H1 (cell line): ENCODE measurements around the gene KCNQ2. TPM values are rescaled to one million over a fixed set of nuclear protein-coding genes. Genes with fewer than 3 reads are reported as not detected.

Experiments used
- CTCF ChIA-PET: fragments of 300-600 bp; sonication (Branson Sonifier 250); formaldehyde crosslinking; loops from one replicate; lab custom pipeline; 2021; ENCODE audit not compliant: partially characterized antibody; lab: Charles Lee
- POLR2A ChIA-PET: fragments of 300-600 bp; sonication (Branson Sonifier 250); formaldehyde crosslinking; loops from one replicate; lab custom pipeline; 2021; ENCODE audit warnings: inconsistent platforms; ENCODE audit not compliant: partially characterized antibody; lab: Charles Lee
- DNase-seq, 2 experiments: peaks; one replicate each; pipeline versions ENCODE4 v3.0.0 to v3.0.0-alpha.2; 2010 to 2022; ENCODE audit warnings: low spot score in 2 of 2, low read depth in 1 of 2, mixed read lengths in 1 of 2
- FAIRE-seq: peaks from 2 replicates; lab custom pipeline; 2011; peaks lifted over from hg19 to GRCh38; lab: Jason Lieb, UNC
- H2AFZ ChIP-seq: 2 replicates; pipeline ENCODE4 v1.8.1; 2012; ENCODE audit warnings: low read length, inconsistent platforms
- H2AK5ac ChIP-seq: 2 replicates; pipeline ENCODE4 v1.6.1; 2013; ENCODE audit warnings: low read depth, low read length
- H2BK120ac ChIP-seq: replicated peaks from 2 replicates; pipeline ENCODE3; 2013; ENCODE audit warnings: low read depth, low read length, inconsistent platforms
- H2BK12ac ChIP-seq: 2 replicates; pipeline ENCODE4 v1.6.1; 2013; ENCODE audit warnings: low read depth, low read length
- H2BK15ac ChIP-seq: 2 replicates; pipeline ENCODE4 v1.6.1; 2013; ENCODE audit warnings: low read length
- H2BK20ac ChIP-seq: 2 replicates; pipeline ENCODE4 v1.6.1; 2013; ENCODE audit warnings: low read length
- H2BK5ac ChIP-seq: 2 replicates; pipeline ENCODE4 v1.6.1; 2013; ENCODE audit warnings: low read depth, low read length
- H3K14ac ChIP-seq: 2 replicates; pipeline ENCODE4 v1.6.1; 2013; ENCODE audit warnings: inconsistent platforms; ENCODE audit not compliant: insufficient read length
- H3K18ac ChIP-seq: 2 replicates; pipeline ENCODE4 v1.6.1; 2013; ENCODE audit warnings: low read length; ENCODE audit errors: extremely low read depth
- H3K23ac ChIP-seq: 2 replicates; pipeline ENCODE4 v1.6.1; 2013; ENCODE audit warnings: inconsistent platforms; ENCODE audit not compliant: insufficient read length
- H3K23me2 ChIP-seq: 2 replicates; pipeline ENCODE4 v1.6.1; 2013; ENCODE audit warnings: low read depth, low read length
- H3K27ac ChIP-seq: 2 replicates; pipeline ENCODE4 v1.6.1; 2011; ENCODE audit warnings: low read depth, low read length, inconsistent platforms
- H3K27me3 ChIP-seq, 4 experiments: replicated peaks in 1 of 4; 1 replicate in 1 of 4; 2 replicates in 3 of 4; pipeline versions ENCODE4 v1.6.1 to v1.8.1; 2011 to 2013; ENCODE audit warnings: low read length in 3 of 4, mild to moderate bottlenecking in 3 of 4, inconsistent platforms in 2 of 4, mixed read lengths in 2 of 4, moderate library complexity in 1 of 4; ENCODE audit not compliant: control insufficient read depth in 3 of 4, insufficient read depth in 3 of 4; ENCODE audit errors: extremely low read depth in 1 of 4
- H3K36me3 ChIP-seq, 4 experiments: 2 replicates each; pipeline versions ENCODE4 v1.6.1 to v1.8.1; 2011 to 2013; ENCODE audit warnings: mild to moderate bottlenecking in 4 of 4, low read length in 3 of 4, moderate library complexity in 2 of 4, control low read depth in 1 of 4, inconsistent platforms in 1 of 4; ENCODE audit not compliant: insufficient read depth in 4 of 4, control insufficient read depth in 2 of 4
- H3K4ac ChIP-seq: replicated peaks from 2 replicates; pipeline ENCODE3; 2013; ENCODE audit warnings: low read length, low read depth, mixed read lengths, inconsistent platforms; ENCODE audit not compliant: insufficient read length
- H3K4me1 ChIP-seq, 4 experiments: replicated peaks in 1 of 4; 1 replicate in 1 of 4; 2 replicates in 3 of 4; pipeline versions ENCODE4 v1.6.1 to v1.8.1; 2011 to 2013; ENCODE audit warnings: low read length in 3 of 4, inconsistent platforms in 2 of 4, mixed read lengths in 1 of 4; ENCODE audit not compliant: insufficient read depth in 4 of 4, control insufficient read depth in 3 of 4
- H3K4me2 ChIP-seq, 2 experiments: 2 replicates each; pipeline versions ENCODE4 v1.6.1 to v1.8.1; 2011 to 2013; ENCODE audit warnings: low read depth in 2 of 2, low read length in 2 of 2, control low read depth in 1 of 2, inconsistent platforms in 1 of 2, mild to moderate bottlenecking in 1 of 2; ENCODE audit not compliant: insufficient read depth in 1 of 2
- H3K4me3 ChIP-seq, 4 experiments: fragments of 200-600, 300-600 bp in 1 of 4; sonication (generic), shearing (Covaris generic), sonication (Bioruptor Twin) in 1 of 4; 2 replicates each; pipeline versions ENCODE4 v1.5.1 to v1.8.1; 2011 to 2016; ENCODE audit warnings: low read length in 4 of 4, low read depth in 3 of 4, control low read depth in 2 of 4, inconsistent platforms in 2 of 4, mild to moderate bottlenecking in 2 of 4, mixed read lengths in 1 of 4, moderate library complexity in 1 of 4; ENCODE audit not compliant: insufficient read depth in 2 of 4; ENCODE audit errors: extremely low read depth in 1 of 4
- H3K56ac ChIP-seq: replicated peaks from 2 replicates; pipeline ENCODE3; 2013; ENCODE audit warnings: low read depth, mild to moderate bottlenecking, mixed read lengths, low read length, inconsistent platforms; ENCODE audit not compliant: insufficient read length
- H3K79me1 ChIP-seq: 2 replicates; pipeline ENCODE4 v1.6.1; 2013; ENCODE audit warnings: low read depth, low read length, control low read depth
- H3K79me2 ChIP-seq, 2 experiments: 2 replicates each; pipeline versions ENCODE4 v1.6.1 to v1.8.1; 2012 to 2013; ENCODE audit warnings: low read length in 2 of 2, mild to moderate bottlenecking in 2 of 2, inconsistent platforms in 1 of 2; ENCODE audit not compliant: insufficient read depth in 2 of 2, control insufficient read depth in 1 of 2
- H3K9ac ChIP-seq, 4 experiments: replicated peaks in 1 of 4; 1 replicate in 1 of 4; 2 replicates in 3 of 4; pipeline versions ENCODE4 v1.6.1 to v1.8.1; 2011 to 2013; ENCODE audit warnings: low read depth in 3 of 4, low read length in 3 of 4, control low read depth in 2 of 4, mild to moderate bottlenecking in 2 of 4, moderate library complexity in 2 of 4, inconsistent platforms in 1 of 4; ENCODE audit errors: extremely low read depth in 1 of 4
- H3K9me3 ChIP-seq, 2 experiments: 2 replicates each; pipeline versions ENCODE4 v1.6.1 to v1.8.1; 2012 to 2013; ENCODE audit warnings: mild to moderate bottlenecking in 2 of 2, moderate library complexity in 2 of 2, control low read depth in 1 of 2, inconsistent platforms in 1 of 2, low read depth in 1 of 2, low read length in 1 of 2, mixed read lengths in 1 of 2; ENCODE audit not compliant: insufficient read depth in 2 of 2
- H4K20me1 ChIP-seq, 2 experiments: replicated peaks in 1 of 2; 2 replicates each; pipeline versions ENCODE3 to v1.8.1; 2011 to 2013; ENCODE audit warnings: inconsistent platforms in 2 of 2, low read length in 2 of 2, mild to moderate bottlenecking in 1 of 2; ENCODE audit not compliant: insufficient read depth in 2 of 2, control insufficient read depth in 1 of 2
- H4K5ac ChIP-seq: 2 replicates; pipeline ENCODE4 v1.6.1; 2013; ENCODE audit warnings: low read length, low read depth, mixed read lengths, inconsistent platforms; ENCODE audit not compliant: insufficient read length
- H4K8ac ChIP-seq: 2 replicates; pipeline ENCODE4 v1.8.0; 2013; ENCODE audit warnings: mild to moderate bottlenecking, moderate library complexity, low read length, inconsistent platforms; ENCODE audit not compliant: insufficient read depth; ENCODE audit errors: extremely low read depth
- H4K91ac ChIP-seq: replicated peaks from 2 replicates; pipeline ENCODE3; 2013; ENCODE audit warnings: low read length, mixed read lengths, inconsistent platforms; ENCODE audit not compliant: insufficient read length
- CEBPB ChIP-seq: IDR thresholded peaks from 2 replicates; pipeline ENCODE4 v1.6.1; 2012; ENCODE audit warnings: low read depth, low read length
- FOSL1 ChIP-seq: IDR thresholded peaks from 2 replicates; pipeline ENCODE4 v1.6.1; 2011; ENCODE audit warnings: mild to moderate bottlenecking, low read depth, low read length, moderate library complexity; ENCODE audit not compliant: insufficient read depth
- JUN ChIP-seq: IDR thresholded peaks from 2 replicates; pipeline ENCODE4 v1.6.1; 2011; ENCODE audit warnings: low read depth, mild to moderate bottlenecking, improper control_type of control experiment, low read length
- KDM1A ChIP-seq: fragments of 200-600, 300-600 bp; sonication (generic); IDR thresholded peaks from 2 replicates; pipeline ENCODE4 v1.7.1; 2016; ENCODE audit warnings: mild to moderate bottlenecking, low read length, borderline replicate concordance
- MAFK ChIP-seq: IDR thresholded peaks from 2 replicates; pipeline ENCODE4 v1.6.1; 2012; ENCODE audit warnings: low read depth, mild to moderate bottlenecking, improper control_type of control experiment, low read length
- NANOG ChIP-seq: IDR thresholded peaks from 2 replicates; pipeline ENCODE4 v1.6.1; 2011; ENCODE audit warnings: low read length, low read depth, mild to moderate bottlenecking, inconsistent platforms; ENCODE audit not compliant: insufficient read depth, poor library complexity, severe bottlenecking
- POLR2A ChIP-seq, 2 experiments: IDR thresholded peaks; 1 replicate in 1 of 2; 2 replicates in 1 of 2; pipeline ENCODE4 v1.6.1; 2011; ENCODE audit warnings: low read depth in 2 of 2, low read length in 2 of 2, mild to moderate bottlenecking in 2 of 2; ENCODE audit errors: control extremely low read depth in 1 of 2
- POLR2AphosphoS5 ChIP-seq: IDR thresholded peaks from 2 replicates; pipeline ENCODE4 v1.6.1; 2011; ENCODE audit warnings: low read depth, low read length
- RXRA ChIP-seq: IDR thresholded peaks from 2 replicates; pipeline ENCODE4 v1.6.1; 2011; ENCODE audit warnings: low read depth, mild to moderate bottlenecking, low read length, moderate library complexity; ENCODE audit not compliant: insufficient read depth
- SIN3A ChIP-seq, 2 experiments: IDR thresholded peaks in 1 of 2; conservative IDR thresholded peaks in 1 of 2; 2 replicates each; pipeline ENCODE4 v1.6.1; 2011 to 2012; ENCODE audit warnings: low read length in 2 of 2, improper control_type of control experiment in 1 of 2, low read depth in 1 of 2, mild to moderate bottlenecking in 1 of 2
- SP1 ChIP-seq: IDR thresholded peaks from 2 replicates; pipeline ENCODE4 v1.6.1; 2011; ENCODE audit warnings: low read depth, low read length
- SRF ChIP-seq: IDR thresholded peaks from 2 replicates; pipeline ENCODE4 v1.6.1; 2011; ENCODE audit warnings: mild to moderate bottlenecking, low read depth, low read length, moderate library complexity
- ZNF274 ChIP-seq: IDR thresholded peaks from 2 replicates; pipeline ENCODE4 v1.7.0; 2012; ENCODE audit warnings: low read length, borderline replicate concordance; ENCODE audit errors: extremely low read depth
- WGBS, 2 experiments: shearing (Covaris generic) in 1 of 2; methylation state at CpG; one replicate each; pipeline versions ENCODE4 v1.1.6 to v1.1.7; 2013 to 2015; ENCODE audit warnings: low lambda C conversion rate in 2 of 2, mixed read lengths in 2 of 2, inconsistent platforms in 1 of 2, low coverage in 1 of 2, missing lambda C conversion rate in 1 of 2; ENCODE audit not compliant: insufficient replicate concordance in 2 of 2, insufficient coverage in 1 of 2, insufficient read length in 1 of 2; ENCODE audit errors: extremely low coverage in 1 of 2, missing lambda C conversion rate in 1 of 2; 5-methylcytosine and 5-hydroxymethylcytosine counted together
- polyA plus RNA-seq, 7 experiments: library from polyadenylated mRNA; depleted of rRNA in 3 of 7; stranded (reverse) in 5 of 7; unstranded in 2 of 7; fragments of >200 nt in 5 of 7; fragments of 200-250 nt in 2 of 7; gene quantifications; 1 replicate in 5 of 7; 2 replicates in 1 of 7; 4 replicates in 1 of 7; pipeline versions ENCODE4 v1.2.1 to v1.2.3, GENCODE V29; 2011 to 2013; ENCODE audit warnings: missing spikeins in 2 of 7, mixed read lengths in 2 of 7
- total RNA-seq: library from RNA; stranded (reverse); fragmentation: NEBNext Ultra II Directional; extraction: Animal tissue kit (Norgen Biotek cat#: 25700); gene quantifications from 2 replicates; pipeline ENCODE4 v1.2.1, GENCODE V29; 2021

The KCNQ2 gene
- total and polyA plus RNA-seq, 2 of the 8 experiments (the other 6 are each of a cell fraction or from before 2014, with no cell fraction given): 82.6 to 243 TPM

GRCh38 chr20:63350597-63351325, 121.7 kb downstream of the KCNQ2 start:
- ChIA-PET CTCF (interaction anchor here (1.3 to 1.9 kb wide), 2 partner anchors 41 to 128 kb away, joined by 6 to 8 read pairs; no protein-coding TSS in a partner anchor), POLR2A (interaction anchor here (1.0 to 1.2 kb wide), 2 partner anchors 11 to 56 kb away, joined by 3 read pairs; no protein-coding TSS in a partner anchor)
- H2AK5ac ChIP-seq: no peak overlapping the region
- H3K79me1 ChIP-seq: no peaks in the 10 kb centered on the region
- no peak overlapping the region for H3K9ac ChIP-seq
- H2BK20ac ChIP-seq: no peak overlapping the region
- H3K4me1 ChIP-seq: peaks cover 0 to 11% (median 8%) of the 10 kb centered on the region in 4 experiments; a peak in 5 of 7 replicates
- peaks cover 0 to 2% of the 10 kb centered on the region in 2 experiments for H4K20me1 ChIP-seq
- H2BK120ac ChIP-seq: no peak overlapping the region
- no peaks in the 10 kb centered on the region for H3K23me2 ChIP-seq
- no peak overlapping the region for H4K91ac ChIP-seq
- H2BK15ac ChIP-seq: no peak overlapping the region
- no peak overlapping the region for H3K4ac ChIP-seq
- no peak overlapping the region for H3K18ac ChIP-seq
- H3K27me3 ChIP-seq: no peaks in the 10 kb centered on the region
- H3K56ac ChIP-seq: no peak overlapping the region
- no peak overlapping the region for H4K5ac ChIP-seq
- no peak overlapping the region; the same call in 1 of the 2 replicates for H4K8ac ChIP-seq
- no peak overlapping the region for H3K14ac ChIP-seq
- no peak overlapping the region for H3K23ac ChIP-seq
- H3K36me3 ChIP-seq: no peaks in the 10 kb centered on the region
- DNase-seq (no peak), FAIRE-seq (no peak)
- no peak overlapping the region for H3K4me3 ChIP-seq
- H3K79me2 ChIP-seq: no peaks in the 10 kb centered on the region
- no peak overlapping the region for H2BK12ac ChIP-seq
- H3K4me2 ChIP-seq: no peak overlapping the region
- H3K9me3 ChIP-seq: peaks cover 0 to 8% of the 10 kb centered on the region in 2 experiments; a peak in 2 of 4 replicates
- WGBS, 2 experiments: 87% methylated on average over 39 of the region's 46 CpGs; no CpG with 5 or more reads in 1 of the 2 experiments
- H3K27ac ChIP-seq: no peak overlapping the region
- H2BK5ac ChIP-seq: no peak overlapping the region
- no peak overlapping the region for H2AFZ ChIP-seq
- TF ChIP-seq POLR2A (IDR thresholded peaks at IDR 0.05; ENCODE audit: control extremely low read depth in 1 of 2, low read depth in 2 of 2, low read length in 2 of 2): no peak
- TF ChIP-seq CEBPB: no peak
- no peak for TF ChIP-seq JUN
- TF ChIP-seq MAFK: no peak
- no peak for TF ChIP-seq NANOG
- TF ChIP-seq RXRA: no peak
- no peak for TF ChIP-seq SP1
- TF ChIP-seq SRF: no peak
- peak; percentile 53; the same call in 1 of the 2 replicates for TF ChIP-seq POLR2AphosphoS5
- peak; percentile 88; the same call in 1 of the 2 replicates for TF ChIP-seq KDM1A
- TF ChIP-seq SIN3A (conservative IDR thresholded peaks at IDR 0.05 in 1 of 2, IDR thresholded peaks at IDR 0.05 in 1 of 2; ENCODE audit: low read depth in 1 of 2, low read length in 2 of 2): no peak
- TF ChIP-seq ZNF274: no peak
- TF ChIP-seq FOSL1: peak; percentile 97
